Measurements from ENCODE around the gene HBQ1. TPM values are rescaled to one million over a fixed set of nuclear protein-coding genes. Genes with fewer than 3 reads are reported as not detected.
"Not testable (repeated sequence)": the region's sequence is repeated elsewhere in the genome, so short reads cannot be mapped to it uniquely, and the experiment has no call there.

HBQ1 gene
- total RNA-seq, 1 donor from 2014 or later, result 0.60 TPM

GRCh38 chr16:146646-147045 lies 33.6 kb upstream of the HBQ1 start:
- peaks cover 13% of the 10 kb centered on the region for H3K4me1 Mint-ChIP-seq
- no peak for TF ChIP-seq CTCF (IDR thresholded peaks at IDR 0.05; ENCODE audit: unreplicated experiment)
- no peak for DNase-seq (ENCODE audit: low spot score in 2 of 2, unreplicated experiment in 2 of 2)
- no peaks in the 10 kb centered on the region for H3K36me3 Mint-ChIP-seq
- no peak overlapping the region for H3K4me3 Mint-ChIP-seq
- no peaks in the 10 kb centered on the region for H3K9me3 Mint-ChIP-seq
- peaks cover 22% of the 10 kb centered on the region for H3K27me3 Mint-ChIP-seq (ENCODE audit: low read depth)
- H3K27ac Mint-ChIP-seq, result peak overlapping the region; percentile 8

- Mint-ChIP-seq H3K36me3 (no peaks in the 10 kb centered on the region), H3K27ac (no peak overlapping the region), H3K27me3 (ENCODE audit: low read depth) (peaks cover 29% of the 10 kb centered on the region), H3K4me1 (peaks cover 13% of the 10 kb centered on the region), H3K9me3 (no peaks in the 10 kb centered on the region), H3K4me3 (no peak overlapping the region)
- DNase-seq (ENCODE audit: low spot score in 2 of 2, unreplicated experiment in 2 of 2), result no peak
- TF ChIP-seq CTCF (IDR thresholded peaks at IDR 0.05; ENCODE audit: unreplicated experiment), result no peak
Measured at GRCh38 chr16:149024-149660, 31.1 kb upstream of the HBQ1 start.

GRCh38 chr16:152141-153128 lies 27.8 kb upstream of the HBQ1 start, which contains the start of gene HBZ:
TSS of gene HBZ (plus strand) at chr16:152644. CDS start at chr16:152910, 266 bp downstream.
- DNase-seq (ENCODE audit: low spot score in 2 of 2, unreplicated experiment in 2 of 2), result no peak
- H3K36me3 Mint-ChIP-seq, result no peaks in the 10 kb centered on the region
- no peak within 1 kb of the TSS for H3K27ac Mint-ChIP-seq
- TF ChIP-seq CTCF (IDR thresholded peaks at IDR 0.05; ENCODE audit: unreplicated experiment), result no peak
- peaks cover 16% of the 10 kb centered on the region for H3K4me1 Mint-ChIP-seq
- peak within 1 kb of the TSS; percentile 44 for H3K4me3 Mint-ChIP-seq
- peaks cover 58% of the 10 kb centered on the region for H3K27me3 Mint-ChIP-seq (ENCODE audit: low read depth)
- no peaks in the 10 kb centered on the region for H3K9me3 Mint-ChIP-seq

GRCh38 chr16:153129-153521 lies 27.1 kb upstream of the HBQ1 start:
- DNase-seq (ENCODE audit: low spot score in 2 of 2, unreplicated experiment in 2 of 2); H3K9me3 Mint-ChIP-seq; H3K27ac Mint-ChIP-seq; H3K36me3 Mint-ChIP-seq: not testable (repeated sequence)
- Mint-ChIP-seq H3K4me1 (peaks cover 16% of the 10 kb centered on the region), H3K4me3 (peak overlapping the region; percentile 42), H3K27me3 (ENCODE audit: low read depth) (peaks cover 65% of the 10 kb centered on the region)

- not testable (repeated sequence) for H3K36me3 Mint-ChIP-seq; H3K27ac Mint-ChIP-seq; H3K4me3 Mint-ChIP-seq; H3K9me3 Mint-ChIP-seq; DNase-seq (ENCODE audit: low spot score in 2 of 2, unreplicated experiment in 2 of 2)
- Mint-ChIP-seq H3K4me1 (peaks cover 16% of the 10 kb centered on the region), H3K27me3 (ENCODE audit: low read depth) (peaks cover 68% of the 10 kb centered on the region)
Measured at GRCh38 chr16:153550-154216, 26.6 kb upstream of the HBQ1 start.

- Mint-ChIP-seq H3K27ac (no peak overlapping the region), H3K4me3 (peak overlapping the region; percentile 65), H3K27me3 (ENCODE audit: low read depth) (peaks cover 68% of the 10 kb centered on the region)
Measured at GRCh38 chr16:154217-155030, 25.8 kb upstream of the HBQ1 start.

More at GRCh38 chr16:154217-155030, 25.8 kb upstream of the HBQ1 start:
- no peak for DNase-seq (ENCODE audit: low spot score in 2 of 2, unreplicated experiment in 2 of 2)
- Mint-ChIP-seq H3K9me3 (no peaks in the 10 kb centered on the region), H3K4me1 (peaks cover 8% of the 10 kb centered on the region), H3K36me3 (no peaks in the 10 kb centered on the region)
- no peak for TF ChIP-seq CTCF (IDR thresholded peaks at IDR 0.05; ENCODE audit: unreplicated experiment)
